Measurements from ENCODE around the gene MSH6. TPM values are rescaled to one million over a fixed set of nuclear protein-coding genes. Genes with fewer than 3 reads are reported as not detected.

Gene MSH6
- total and polyA plus RNA-seq, 9 of the 15 experiments (the other 6 are each of a cell fraction or from before 2014, with no cell fraction given), result 15.3 to 147 (median 80.5) TPM

DNA sequence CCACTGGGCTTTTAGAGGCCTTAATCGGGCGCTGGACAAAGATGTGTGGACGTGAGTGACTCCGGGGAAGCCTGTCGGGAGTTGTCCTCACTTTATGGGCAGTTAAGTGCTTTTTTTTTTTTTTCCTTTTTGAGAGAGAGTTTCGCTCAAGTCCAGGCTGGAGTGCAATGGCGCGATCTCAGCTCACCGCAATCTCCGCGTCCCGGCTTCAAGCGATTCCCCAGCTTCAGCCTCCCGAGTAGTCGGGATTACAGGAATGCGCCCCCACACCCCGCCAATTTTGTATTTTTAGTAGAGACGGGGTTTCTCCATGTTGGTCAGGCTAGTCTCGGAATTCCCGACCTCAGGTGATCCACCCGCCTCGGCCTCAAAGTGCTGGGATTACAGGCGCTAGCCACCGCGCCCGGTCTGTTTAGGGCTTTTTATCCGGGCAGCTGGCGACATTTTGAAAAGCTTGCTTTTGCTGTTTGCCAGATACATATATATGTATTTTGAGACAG is 1.5 kb downstream of the MSH6 start:
- ChIA-PET POLR2A (interaction anchor here (0.6 to 1.4 kb wide), 6 partner anchors 8 to 727 kb away, joined by 3 to 6 read pairs (median 4); no protein-coding TSS in a partner anchor), CTCF (ENCODE audit: low intra/inter-chr PET ratio) (no interaction called here)
- DNase-seq (ENCODE audit: extremely low read depth in 1 of 4, low spot score in 3 of 4) (no peak), FAIRE-seq (no peak), ATAC-seq (no peak)
- in situ Hi-C loops (cut with MboI), result no loop called here
- WGBS (ENCODE audit: insufficient coverage, low coverage, missing lambda C conversion rate), result 68% methylated on average over 10 of the region's 28 CpGs
- no peaks in the 10 kb centered on the region for H3K9me3 ChIP-seq (replicated peaks; ENCODE audit: control insufficient read depth, insufficient read depth, low read depth, low read length)
- peak overlapping the region; percentile 97 for H3K4me3 ChIP-seq
- no peaks in the 10 kb centered on the region for H3K27me3 ChIP-seq (ENCODE audit: control insufficient read depth in 2 of 2, insufficient read depth in 2 of 2, low read length in 2 of 2)
- peak overlapping the region; percentile 74; the same call in 1 of the 2 replicates for H2AFZ ChIP-seq (ENCODE audit: low read depth, low read length)
- H3K9me1 ChIP-seq (ENCODE audit: control insufficient read depth, insufficient read depth, low read length), result peaks cover 6% of the 10 kb centered on the region
- peak overlapping the region; percentile 95 for H3K4me2 ChIP-seq (ENCODE audit: insufficient read depth, low read length)
- peak overlapping the region in 1 of 2 experiments; percentile 100; a peak in 2 of 4 replicates for H3K9ac ChIP-seq (ENCODE audit: insufficient read depth in 1 of 2, low read depth in 2 of 2, low read length in 2 of 2)
- no TSS peak for BruUV-seq (replicated peaks)
- H3K36me3 ChIP-seq (ENCODE audit: control insufficient read depth, insufficient read depth, low read length), result peaks cover 41% of the 10 kb centered on the region; the same call in 1 of the 3 replicates
- peaks cover 8 to 30% of the 10 kb centered on the region in 2 experiments; a peak in 4 of 5 replicates for H3K4me1 ChIP-seq (replicated peaks in 1 of 2; ENCODE audit: control insufficient read depth in 2 of 2, insufficient read depth in 2 of 2, low read length in 2 of 2)
- peak overlapping the region; percentile 22; the same call in 1 of the 3 replicates for H3K27ac ChIP-seq (ENCODE audit: extremely low read depth, low read depth, low read length)
- H4K20me1 ChIP-seq (replicated peaks; ENCODE audit: control insufficient read depth, insufficient read depth, low read length), result peaks cover 35% of the 10 kb centered on the region
- peak; percentile 85 for TF ChIP-seq ZBTB33 (CRISPR knock-in tag; IDR thresholded peaks at IDR 0.05)
- TF ChIP-seq NUFIP1 (IDR thresholded peaks at IDR 0.05; ENCODE audit: partially characterized antibody), result no peak
- TF ChIP-seq, protein P1, sequence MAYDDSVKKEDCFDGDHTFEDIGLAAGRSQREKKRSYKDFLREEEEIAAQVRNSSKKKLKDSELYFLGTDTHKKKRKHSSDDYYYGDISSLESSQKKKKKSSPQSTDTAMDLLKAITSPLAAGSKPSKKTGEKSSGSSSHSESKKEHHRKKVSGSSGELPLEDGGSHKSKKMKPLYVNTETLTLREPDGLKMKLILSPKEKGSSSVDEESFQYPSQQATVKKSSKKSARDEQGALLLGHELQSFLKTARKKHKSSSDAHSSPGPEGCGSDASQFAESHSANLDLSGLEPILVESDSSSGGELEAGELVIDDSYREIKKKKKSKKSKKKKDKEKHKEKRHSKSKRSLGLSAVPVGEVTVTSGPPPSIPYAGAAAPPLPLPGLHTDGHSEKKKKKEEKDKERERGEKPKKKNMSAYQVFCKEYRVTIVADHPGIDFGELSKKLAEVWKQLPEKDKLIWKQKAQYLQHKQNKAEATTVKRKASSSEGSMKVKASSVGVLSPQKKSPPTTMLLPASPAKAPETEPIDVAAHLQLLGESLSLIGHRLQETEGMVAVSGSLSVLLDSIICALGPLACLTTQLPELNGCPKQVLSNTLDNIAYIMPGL (CRISPR knock-in tag; IDR thresholded peaks at IDR 0.05), result 0 out of 2 replicates have a peak, but pooled peaks have one; percentile 49
- intact Hi-C loops (cut with micrococcal nuclease), result loop anchor here (1.0 kb wide), 1 partner anchor 122 kb away; the partner anchor contains the start of gene FBXO11
- H3K79me2 ChIP-seq (ENCODE audit: control insufficient read depth, insufficient read depth, low read length), result peaks cover 62% of the 10 kb centered on the region
